Spinal cord (tissue), 10 donors: ENCODE results near the gene RAB3IL1. TPM values are rescaled to one million over a fixed set of nuclear protein-coding genes. Genes with fewer than 3 reads are reported as not detected.
A peak's percentile ranks its signal among the peaks of the same experiment; 100 is the strongest.

Source experiments
- DNase-seq, 6 donors: peaks; one replicate each; pipeline versions ENCODE4 v3.0.0 to v3.0.0-alpha.2; 2013 to 2015; ENCODE audit warnings: low spot score in 6 of 6, low read depth in 4 of 6
- H3K27ac ChIP-seq: one replicate; pipeline ENCODE4 v1.5.1; 2013; ENCODE audit warnings: low read depth, low read length, control low read depth
- H3K27me3 ChIP-seq: one replicate; pipeline ENCODE4 v1.6.1; 2013; ENCODE audit warnings: low read length; ENCODE audit not compliant: control insufficient read depth, insufficient read depth
- H3K36me3 ChIP-seq: one replicate; pipeline ENCODE4 v1.6.1; 2013; ENCODE audit warnings: low read length; ENCODE audit not compliant: control insufficient read depth, insufficient read depth
- H3K4me1 ChIP-seq: one replicate; pipeline ENCODE4 v1.6.1; 2013; ENCODE audit warnings: low read length; ENCODE audit not compliant: control insufficient read depth, insufficient read depth
- H3K4me3 ChIP-seq: one replicate; pipeline ENCODE4 v1.5.1; 2013; ENCODE audit warnings: low read depth, low read length, control low read depth
- H3K9me3 ChIP-seq: one replicate; pipeline ENCODE4 v1.6.1; 2013; ENCODE audit warnings: low read length; ENCODE audit not compliant: control insufficient read depth, insufficient read depth
- WGBS: methylation state at CpG from one replicate; pipeline ENCODE4 v1.1.5; 2013; ENCODE audit warnings: missing lambda C conversion rate; ENCODE audit not compliant: insufficient coverage; 5-methylcytosine and 5-hydroxymethylcytosine counted together
- polyA plus RNA-seq, 2 donors: library from polyadenylated mRNA; unstranded; fragments of 120-200 nt; gene quantifications; one replicate each; pipeline ENCODE4 v1.2.1, GENCODE V29; 2013; ENCODE audit not compliant: insufficient read length in 2 of 2
- total RNA-seq, 2 donors: library from RNA; depleted of rRNA in 1 of 2; stranded (reverse); fragments of 120-200 nt in 1 of 2; fragments of >200 nt in 1 of 2; gene quantifications; one replicate each; pipeline versions ENCODE4 v1.2.3 to v1.2.4, GENCODE V29; 2013 to 2014
- donor health status: healthy.

Gene RAB3IL1
- total and polyA plus RNA-seq, 4 donors = 12.8 to 47.7 (median 22.5) TPM

DNA sequence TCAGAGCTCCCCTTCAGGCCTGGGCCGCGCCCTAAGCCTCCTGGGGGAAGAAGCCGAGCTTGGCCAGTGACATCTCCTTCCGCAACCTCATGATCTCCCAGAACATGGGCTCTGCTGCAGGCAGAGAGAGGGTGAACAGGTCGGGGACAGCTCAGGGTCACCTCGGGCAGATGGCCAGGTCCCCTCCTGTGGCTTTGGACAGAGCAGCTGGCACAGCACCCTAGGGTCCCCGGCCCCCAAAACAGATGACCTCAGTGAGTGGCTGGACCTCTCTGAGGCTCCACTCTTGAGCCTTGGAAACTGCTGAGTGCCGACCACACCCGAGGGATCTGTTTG, 19.2 kb downstream of the RAB3IL1 start:
- no peak for DNase-seq
- H3K4me3 ChIP-seq = no peak overlapping the region
- H3K36me3 ChIP-seq = peaks cover 60% of the 10 kb centered on the region
- no peaks in the 10 kb centered on the region for H3K27me3 ChIP-seq
- 88% methylated on average over 9 of the region's 9 CpGs for WGBS
- H3K27ac ChIP-seq = peak overlapping the region; percentile 37
- H3K9me3 ChIP-seq = no peaks in the 10 kb centered on the region
- H3K4me1 ChIP-seq = peaks cover 29% of the 10 kb centered on the region

DNA sequence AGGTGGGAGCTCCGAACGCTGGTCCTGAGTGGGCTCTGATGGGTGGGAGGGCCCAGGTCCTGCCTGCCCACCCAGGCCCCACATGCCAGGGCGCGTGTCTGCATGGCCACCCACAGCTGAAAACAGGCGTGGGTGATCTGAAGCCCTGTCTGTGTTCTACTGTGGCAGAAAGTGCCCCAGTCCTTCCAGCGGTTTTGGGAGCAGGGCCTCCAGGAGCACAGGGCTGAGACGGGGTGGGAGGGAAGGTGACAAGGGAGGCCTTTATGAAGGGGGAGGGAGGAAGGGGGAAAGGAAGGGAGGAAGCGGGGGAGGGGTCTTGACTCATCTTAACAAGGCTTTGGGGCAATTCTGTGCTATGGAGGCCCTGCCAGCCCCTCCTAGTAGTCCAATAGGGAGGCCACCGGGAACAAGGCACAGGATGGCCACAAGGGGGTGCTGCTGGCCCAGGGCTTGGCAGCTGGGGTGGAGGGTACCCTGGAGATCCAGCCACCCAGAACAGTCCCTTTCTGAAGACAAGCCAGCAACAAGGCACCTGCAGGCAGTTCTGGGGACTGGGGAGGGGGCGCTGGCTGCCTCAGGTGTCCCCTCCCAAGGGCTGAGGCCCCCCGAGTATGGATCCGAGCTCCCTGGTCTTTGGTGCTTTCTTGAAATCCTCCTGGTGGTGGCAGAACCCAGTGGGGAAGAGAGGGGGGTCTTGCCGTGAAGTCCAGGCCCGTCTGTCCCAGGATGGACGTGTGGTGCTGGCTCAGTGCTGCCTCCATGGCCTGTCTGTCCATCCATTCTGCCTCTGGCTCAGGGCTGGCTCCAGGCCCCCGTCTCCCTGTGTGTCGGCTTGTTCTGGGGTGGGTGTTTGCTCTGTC, 19.7 kb downstream of the RAB3IL1 start:
- Histone ChIP-seq H3K36me3 (peaks cover 54% of the 10 kb centered on the region), H3K9me3 (no peaks in the 10 kb centered on the region), H3K4me3 (no peak overlapping the region), H3K4me1 (peaks cover 29% of the 10 kb centered on the region), H3K27ac (peak overlapping the region; percentile 37), H3K27me3 (no peaks in the 10 kb centered on the region)
- 51% methylated on average over 17 of the region's 17 CpGs for WGBS
- DNase-seq = peak in 3 of 6 donors; percentile 27 to 82 (median 81)

DNA sequence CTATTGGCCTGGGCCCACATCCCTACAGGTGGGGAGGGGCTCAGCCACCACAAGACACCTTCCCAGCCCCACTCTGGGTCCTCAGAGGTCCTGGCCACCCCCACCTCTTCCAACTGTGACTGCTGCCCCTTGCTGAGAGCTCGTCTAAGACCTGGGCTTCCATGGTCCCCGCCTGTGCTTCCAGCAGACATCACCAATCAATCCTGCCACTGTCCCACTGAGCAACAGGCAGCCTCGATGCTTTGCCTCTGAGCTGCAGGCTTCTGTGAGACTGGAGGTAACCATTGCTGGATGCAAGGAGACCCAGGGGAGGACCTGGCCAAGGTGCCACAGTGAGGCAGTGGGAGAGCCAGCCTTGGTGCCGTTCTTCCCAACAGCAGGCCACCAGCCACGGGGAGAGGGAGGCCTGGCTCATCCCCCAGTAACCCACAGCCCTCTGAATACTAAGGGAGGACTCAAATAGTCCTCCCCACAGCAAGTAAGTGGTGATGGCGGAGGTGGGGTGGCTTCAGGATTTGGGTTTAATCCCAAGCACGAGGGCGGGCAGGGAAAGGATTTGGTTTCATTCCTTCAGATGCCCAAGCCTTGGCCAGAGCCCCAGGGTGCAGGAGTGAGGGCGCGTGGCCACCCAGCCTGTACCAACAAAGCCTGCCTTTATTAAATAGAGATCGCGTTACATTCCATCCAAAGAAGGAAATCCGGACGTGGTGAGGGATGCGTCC, 20.5 kb downstream of the RAB3IL1 start:
- Histone ChIP-seq H3K4me3 (no peak overlapping the region), H3K9me3 (no peaks in the 10 kb centered on the region), H3K27ac (no peak overlapping the region), H3K36me3 (peaks cover 49% of the 10 kb centered on the region), H3K27me3 (no peaks in the 10 kb centered on the region), H3K4me1 (peaks cover 35% of the 10 kb centered on the region)
- WGBS = 67% methylated on average over 10 of the region's 15 CpGs
- no peak for DNase-seq

DNA sequence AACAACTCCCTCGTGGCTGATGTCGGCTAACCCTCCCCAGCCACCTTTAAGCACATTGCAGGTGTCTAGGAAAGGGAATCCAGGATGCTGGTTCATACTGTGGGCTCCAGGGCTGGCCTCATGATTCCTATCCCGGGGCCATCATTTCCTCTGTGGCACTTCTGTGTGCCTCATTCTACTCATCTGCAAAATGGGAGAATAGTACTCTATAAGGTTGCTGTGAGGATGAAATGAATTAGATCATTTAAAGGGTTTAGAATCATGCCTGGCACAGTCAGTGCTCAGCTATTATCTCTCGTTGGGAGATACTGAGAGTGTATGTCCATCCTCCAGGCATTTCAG, 21.7 kb downstream of the RAB3IL1 start:
- H3K4me3 ChIP-seq = no peak overlapping the region
- 44% methylated on average over 1 of the region's 4 CpGs for WGBS
- H3K9me3 ChIP-seq = no peaks in the 10 kb centered on the region
- peaks cover 44% of the 10 kb centered on the region for H3K36me3 ChIP-seq
- H3K4me1 ChIP-seq = peaks cover 41% of the 10 kb centered on the region
- H3K27me3 ChIP-seq = no peaks in the 10 kb centered on the region
- DNase-seq = no peak
- H3K27ac ChIP-seq = no peak overlapping the region

DNA sequence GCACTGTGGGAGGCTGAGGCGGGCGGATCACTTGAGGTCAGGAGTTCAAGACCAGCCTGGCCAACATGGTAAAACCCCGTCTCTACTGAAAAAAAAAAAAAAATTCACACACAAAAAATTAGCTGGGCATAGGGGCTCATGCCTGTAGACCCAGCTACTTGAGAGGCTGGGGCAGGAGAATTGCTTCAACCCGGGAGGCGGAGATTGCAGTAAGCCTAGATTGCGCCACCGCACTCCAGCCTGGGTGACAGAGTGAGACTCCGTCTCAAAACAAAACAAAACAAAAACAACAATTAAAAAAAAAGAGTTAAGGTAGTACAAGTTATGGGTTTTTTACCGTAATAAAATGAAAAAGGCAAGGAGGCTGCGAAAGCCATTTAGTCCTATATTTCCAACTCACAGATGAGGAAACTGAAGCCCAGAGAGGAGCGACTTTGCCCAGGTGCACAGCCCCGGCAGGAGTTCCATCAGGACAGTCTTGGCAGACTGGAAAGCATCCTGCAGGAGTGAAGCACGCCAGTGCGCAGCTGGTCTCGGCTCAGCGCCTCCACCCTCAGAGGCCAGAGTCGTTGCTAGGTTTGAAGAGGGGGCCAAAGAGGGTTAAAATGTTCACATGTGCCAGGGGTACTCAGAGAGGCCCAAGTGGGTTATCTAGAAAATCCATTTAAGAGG, 22.2 kb downstream of the RAB3IL1 start:
- H3K36me3 ChIP-seq = peaks cover 44% of the 10 kb centered on the region
- H3K27ac ChIP-seq = no peak overlapping the region
- H3K27me3 ChIP-seq = no peaks in the 10 kb centered on the region
- no peaks in the 10 kb centered on the region for H3K9me3 ChIP-seq
- DNase-seq = no peak
- 74% methylated on average over 6 of the region's 17 CpGs for WGBS
- H3K4me3 ChIP-seq = no peak overlapping the region
- peaks cover 46% of the 10 kb centered on the region for H3K4me1 ChIP-seq

DNA sequence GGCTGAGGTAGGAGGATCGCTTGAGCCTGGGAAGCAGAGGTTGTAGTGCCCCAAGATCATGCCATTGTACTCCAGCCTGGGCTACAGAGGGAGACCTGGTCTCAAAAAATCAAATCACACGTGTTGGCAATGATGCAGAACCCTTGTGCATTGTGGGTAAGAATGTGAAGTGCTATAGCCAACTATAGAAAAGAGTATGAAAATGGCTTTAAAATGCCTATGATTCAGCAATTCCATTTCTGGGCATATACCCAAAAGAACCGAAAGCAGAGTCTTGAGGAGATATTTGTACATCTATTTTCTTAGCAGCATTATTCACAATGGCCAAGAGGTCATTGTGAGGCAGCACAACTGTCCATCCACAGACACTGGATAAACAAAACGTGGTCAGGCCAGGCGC, 23.4 kb downstream of the RAB3IL1 start:
- Histone ChIP-seq H3K4me3 (no peak overlapping the region), H3K36me3 (peaks cover 42% of the 10 kb centered on the region), H3K27me3 (no peaks in the 10 kb centered on the region), H3K27ac (no peak overlapping the region), H3K4me1 (peaks cover 42% of the 10 kb centered on the region), H3K9me3 (no peaks in the 10 kb centered on the region)
- no peak for DNase-seq
- 96% methylated on average over 3 of the region's 5 CpGs for WGBS

DNA sequence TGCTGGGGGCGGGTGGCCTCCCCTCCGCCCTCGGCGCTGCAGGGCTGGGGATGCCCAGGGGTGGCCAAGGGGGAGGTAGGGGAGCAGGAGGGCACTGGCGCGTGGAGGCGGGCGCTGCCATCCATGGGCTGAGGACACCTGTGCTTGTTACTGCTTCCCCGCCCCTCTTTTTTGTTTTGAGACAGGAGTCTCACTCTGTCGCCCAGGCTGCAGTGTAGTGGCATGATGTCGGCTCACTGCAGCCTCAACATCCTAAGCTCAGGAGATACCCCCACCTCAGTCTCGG, 25.3 kb downstream of the RAB3IL1 start:
- no peaks in the 10 kb centered on the region for H3K27me3 ChIP-seq
- H3K9me3 ChIP-seq = no peaks in the 10 kb centered on the region
- H3K36me3 ChIP-seq = peaks cover 32% of the 10 kb centered on the region
- DNase-seq = peak in 1 of 6 donors; percentile 15
- peak overlapping the region; percentile 48 for H3K4me3 ChIP-seq
- H3K27ac ChIP-seq = peak overlapping the region; percentile 69
- 3% methylated on average over 11 of the region's 12 CpGs for WGBS
- H3K4me1 ChIP-seq = peaks cover 25% of the 10 kb centered on the region

DNA sequence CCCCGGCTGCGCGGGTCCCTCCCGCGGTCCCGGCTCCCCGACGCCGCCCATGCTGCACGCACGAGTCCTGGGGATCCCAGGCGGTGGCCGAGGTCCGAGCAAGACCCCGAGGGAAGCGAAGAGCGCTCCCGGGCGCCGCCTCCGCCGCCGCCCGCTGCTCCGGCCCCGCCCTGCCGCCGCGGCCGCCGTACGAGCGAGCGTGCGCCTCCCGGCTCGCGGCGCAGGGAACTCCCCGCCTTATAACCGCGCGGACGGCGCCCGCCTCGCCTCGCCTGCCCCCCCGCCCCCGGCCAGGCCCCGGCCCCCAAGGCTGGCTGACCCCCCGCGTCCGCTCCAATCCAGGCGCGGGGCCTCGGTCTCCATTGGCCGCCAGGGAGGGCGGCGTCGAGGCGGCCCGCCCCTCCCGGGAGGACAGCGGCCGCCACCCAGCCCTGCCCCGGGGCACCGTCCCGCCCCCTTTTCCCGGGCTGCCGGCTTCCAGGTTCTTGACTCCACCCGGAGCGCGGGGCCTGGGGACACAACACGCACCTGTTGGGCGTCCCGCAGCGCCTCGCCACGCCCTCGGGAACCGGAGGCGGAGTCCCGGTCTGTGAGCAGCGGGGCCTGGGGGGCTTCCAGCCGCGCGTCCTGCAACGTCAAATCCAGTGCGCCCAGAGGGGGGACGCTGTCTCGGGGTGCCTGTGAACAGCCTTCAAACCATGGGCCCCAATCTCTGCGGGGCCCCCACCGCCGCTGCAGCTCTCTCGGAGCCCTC, 25.9 kb downstream of the RAB3IL1 start, which contains the start of gene FADS3:
Gene FADS3, minus strand, starts transcription at position 215 of the 754 bp plus-strand sequence. Its CDS starts 164 bp downstream, at position 51.
- under 1% methylated on average over 96 of the region's 96 CpGs for WGBS
- Histone ChIP-seq H3K4me3 (peak within 1 kb of the TSS; percentile 75), H3K9me3 (no peaks in the 10 kb centered on the region), H3K27ac (peak within 1 kb of the TSS; percentile 69), H3K36me3 (peaks cover 30% of the 10 kb centered on the region), H3K4me1 (peaks cover 25% of the 10 kb centered on the region), H3K27me3 (no peaks in the 10 kb centered on the region)
- peak in 3 of 6 donors; percentile 32 to 88 (median 79) for DNase-seq
